Lung microvascular endothelial cell (primary cell): ENCODE measurements around the gene TRIM37. TPM values are rescaled to one million over a fixed set of nuclear protein-coding genes. Genes with fewer than 3 reads are reported as not detected.

Source experiments
- DNase-seq, 2 donors: peaks; one replicate each; pipeline versions ENCODE4 v3.0.0 to v3.0.0-alpha.2; 2010; ENCODE audit warnings: low read depth in 2 of 2
- total RNA-seq: library from RNA; depleted of rRNA; stranded (reverse); fragments of >200 nt; gene quantifications from 2 replicates; pipeline ENCODE4 v1.2.1, GENCODE V29; 2014

Gene TRIM37
- total RNA-seq, 1 donor from 2014 or later: 33.1 TPM

DNA sequence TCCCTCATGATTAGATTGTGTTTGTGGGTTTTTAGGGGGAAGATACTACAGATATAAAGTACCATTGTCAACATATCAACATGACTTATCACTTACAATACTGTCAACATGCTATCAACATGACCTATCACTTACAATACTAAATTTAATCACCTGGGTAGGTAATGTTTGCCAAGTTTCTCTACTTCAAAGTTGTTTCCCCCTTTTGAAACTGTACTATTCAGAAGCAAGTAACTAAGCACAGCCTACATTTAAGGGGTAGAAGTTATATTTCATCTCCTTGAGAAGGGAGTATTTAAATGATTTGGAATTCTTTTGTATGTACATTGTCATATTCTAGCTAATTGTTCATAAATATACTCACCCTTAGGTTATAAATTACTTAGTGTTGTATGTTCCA lies 68.7 kb downstream of the TRIM37 start:
- no peak for DNase-seq

DNA sequence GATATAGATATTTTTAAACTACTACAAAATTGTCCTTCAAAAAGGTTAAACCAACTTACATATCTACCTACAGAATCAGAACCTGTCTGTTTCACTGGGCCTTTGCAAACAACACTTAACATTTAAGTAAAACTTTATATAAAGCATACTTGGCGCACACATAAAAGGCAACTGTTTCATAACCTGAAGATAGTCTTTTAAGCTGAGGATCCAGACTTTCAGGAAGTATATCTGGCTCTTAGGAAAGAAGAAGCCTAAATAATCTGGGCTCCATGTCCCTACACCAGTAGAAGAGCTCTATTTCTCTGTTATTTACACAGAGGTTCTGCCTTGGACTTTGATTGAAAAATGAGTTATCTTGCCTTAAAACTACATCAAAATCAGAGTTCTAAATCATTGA lies 75.9 kb downstream of the TRIM37 start:
- DNase-seq: no peak

DNA sequence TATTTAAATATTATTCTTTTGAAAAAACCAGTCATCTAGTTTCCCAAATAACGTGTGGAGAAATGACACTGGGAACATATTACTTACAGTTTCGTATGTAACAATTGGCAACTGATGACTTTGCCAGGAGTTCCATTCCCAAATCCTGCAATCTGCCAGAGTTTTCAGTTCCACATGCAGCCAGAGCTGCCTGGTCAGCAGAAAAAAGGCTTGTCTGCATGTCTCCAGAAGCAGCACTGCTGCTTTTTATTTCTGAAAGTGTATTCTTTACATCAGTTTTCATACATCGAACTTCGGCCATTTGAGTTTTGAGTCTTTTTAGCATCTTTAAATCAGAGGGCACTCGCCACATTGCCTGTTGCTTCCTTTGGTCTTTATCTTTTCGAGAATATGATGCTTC lies 78.4 kb downstream of the TRIM37 start:
- DNase-seq: no peak

DNA sequence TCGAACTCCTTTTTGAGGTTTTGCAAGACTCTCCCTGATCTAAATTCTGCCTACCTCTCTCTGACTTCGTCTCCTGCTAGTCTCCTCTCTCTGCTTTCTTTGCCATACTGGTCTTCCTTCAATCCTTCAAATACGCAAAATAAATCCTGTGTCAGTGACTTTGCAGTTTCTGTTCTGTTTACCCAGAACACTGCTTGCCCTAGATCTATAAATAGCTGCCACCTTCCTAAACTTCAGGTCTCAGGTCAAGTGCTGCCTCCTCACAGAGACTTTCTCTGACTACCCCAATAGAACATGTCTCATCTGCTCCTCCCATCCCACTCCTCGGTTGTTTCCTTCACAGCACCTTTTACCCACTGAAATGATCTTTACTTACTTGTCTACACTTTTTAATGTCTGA lies 78.9 kb downstream of the TRIM37 start:
- no peak for DNase-seq

DNA sequence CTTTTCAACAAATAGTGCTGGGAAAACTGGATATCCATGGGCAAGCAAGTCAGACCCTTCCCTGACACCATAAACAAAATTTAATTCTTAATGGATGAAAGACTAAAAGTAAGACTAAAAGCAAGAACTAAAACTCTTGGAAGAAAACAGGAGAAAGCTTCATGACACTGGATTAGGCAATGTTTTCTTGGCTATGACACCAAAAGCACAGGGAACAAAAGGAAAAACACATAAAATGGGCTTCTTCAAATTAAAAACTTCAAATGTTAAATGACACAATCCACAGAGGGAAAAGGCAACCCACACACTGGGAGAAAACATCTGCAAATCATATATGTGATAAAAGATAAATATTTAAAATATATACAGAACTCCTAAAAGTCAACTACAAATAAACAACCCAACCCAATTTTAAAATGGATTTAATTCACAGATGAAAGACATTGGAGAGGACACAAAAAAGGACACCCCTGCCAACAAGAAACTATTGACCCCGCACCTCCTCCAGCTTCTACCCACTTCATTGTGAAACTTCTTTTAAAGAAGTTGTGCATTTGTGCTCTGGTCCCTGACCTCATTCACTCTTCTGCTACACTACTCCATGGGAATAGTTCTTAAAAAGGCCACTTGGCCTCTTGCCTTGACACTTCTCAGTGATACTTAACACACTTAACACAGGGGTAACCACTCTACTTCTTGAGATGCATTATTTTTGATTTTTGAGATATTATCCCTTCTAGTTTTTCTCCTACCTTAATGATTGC lies 80.3 kb downstream of the TRIM37 start:
- DNase-seq: no peak

DNA sequence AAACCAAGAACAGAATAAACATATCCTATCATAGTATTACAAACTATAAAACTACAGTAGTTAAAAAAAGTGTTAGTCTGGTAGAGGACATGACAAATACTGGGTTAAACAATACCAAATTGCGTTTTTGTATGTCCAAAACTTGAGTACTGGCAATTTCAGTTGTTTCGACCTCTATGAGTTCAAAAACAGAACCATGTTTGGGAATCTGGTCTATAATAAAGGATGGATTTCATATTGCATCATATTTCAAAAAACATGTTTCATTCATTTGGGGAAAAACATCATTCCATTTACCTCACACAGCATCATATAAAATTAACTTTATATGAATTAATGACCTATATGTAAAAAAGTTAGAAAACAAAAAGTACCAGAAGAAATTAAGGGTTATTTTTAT lies 81.8 kb downstream of the TRIM37 start:
- DNase-seq: no peak

DNA sequence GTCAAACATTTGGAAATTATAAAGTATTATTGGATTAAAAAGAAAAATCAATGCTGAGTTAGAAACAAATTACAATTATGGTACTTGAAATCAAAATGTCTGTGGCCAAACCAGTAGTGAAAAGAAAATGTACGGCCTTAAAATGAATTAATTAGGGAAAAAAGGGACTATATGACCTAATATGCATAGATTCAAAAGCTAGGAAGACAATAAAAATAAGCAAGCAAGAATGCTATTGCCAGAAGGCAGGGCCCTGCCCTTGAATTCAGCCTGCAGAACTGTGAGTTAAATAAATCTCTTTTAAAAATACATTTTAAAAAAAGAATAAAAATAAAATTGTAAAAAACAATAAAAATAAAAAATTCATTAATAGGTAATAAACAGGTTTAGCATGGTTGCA lies 88.7 kb downstream of the TRIM37 start:
- no peak for DNase-seq

DNA sequence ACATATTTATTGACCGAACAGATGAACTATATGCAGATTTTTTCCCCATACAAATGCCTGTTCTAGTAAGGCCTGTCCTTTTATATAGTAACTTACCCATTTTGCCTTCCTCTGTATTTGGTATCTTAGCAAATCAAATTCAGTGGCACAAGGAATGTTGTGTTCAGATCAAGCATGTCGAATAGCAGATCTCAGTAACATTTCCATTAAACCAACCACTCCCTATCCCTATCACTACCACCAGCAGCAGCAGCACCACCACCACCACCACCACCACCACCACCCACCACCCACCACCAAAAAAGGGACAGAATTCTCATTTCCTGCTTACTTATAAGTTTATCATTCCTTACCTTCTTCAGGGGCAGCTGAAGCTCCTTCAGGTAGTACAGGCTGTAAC lies 94.7 kb downstream of the TRIM37 start:
- DNase-seq: no peak

DNA sequence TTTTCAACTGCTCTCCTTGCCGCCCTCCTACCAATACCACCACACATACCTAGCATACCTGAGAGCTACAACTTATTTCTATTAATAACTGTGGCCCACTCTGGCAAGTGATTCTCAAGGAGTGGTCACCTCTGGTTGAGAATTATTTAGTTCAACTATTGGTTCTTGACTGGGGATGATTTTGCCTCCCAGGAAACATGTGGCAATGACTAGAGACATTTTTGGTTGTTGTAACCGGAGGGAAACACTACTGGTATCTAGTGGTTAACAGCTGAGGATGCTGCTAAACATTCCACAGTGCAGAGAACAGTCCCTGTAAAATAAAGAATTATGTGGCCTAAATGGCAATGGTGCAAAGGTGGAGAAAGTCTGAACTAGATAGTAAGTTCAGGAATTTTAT lies 96.7 kb downstream of the TRIM37 start:
- no peak for DNase-seq

DNA sequence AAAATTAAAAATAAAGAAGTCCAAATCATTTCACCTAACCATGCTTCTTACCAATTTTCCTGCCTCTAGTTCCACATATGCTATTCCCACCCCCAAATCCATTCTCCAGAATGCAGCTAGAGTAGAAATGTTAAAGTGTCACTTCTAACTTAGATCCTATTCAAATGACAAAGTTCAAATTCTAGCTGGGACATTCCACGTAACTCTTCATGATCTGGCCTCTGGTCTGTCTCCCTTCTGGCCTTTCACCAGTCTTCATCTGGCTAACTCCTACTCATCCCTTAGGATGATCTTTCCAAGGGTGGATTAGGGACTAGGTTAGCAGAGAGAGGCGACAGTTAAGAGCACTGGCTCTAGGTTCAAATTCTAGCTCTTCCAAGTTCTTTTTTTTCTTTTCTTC lies 97.9 kb downstream of the TRIM37 start:
- DNase-seq: no peak

DNA sequence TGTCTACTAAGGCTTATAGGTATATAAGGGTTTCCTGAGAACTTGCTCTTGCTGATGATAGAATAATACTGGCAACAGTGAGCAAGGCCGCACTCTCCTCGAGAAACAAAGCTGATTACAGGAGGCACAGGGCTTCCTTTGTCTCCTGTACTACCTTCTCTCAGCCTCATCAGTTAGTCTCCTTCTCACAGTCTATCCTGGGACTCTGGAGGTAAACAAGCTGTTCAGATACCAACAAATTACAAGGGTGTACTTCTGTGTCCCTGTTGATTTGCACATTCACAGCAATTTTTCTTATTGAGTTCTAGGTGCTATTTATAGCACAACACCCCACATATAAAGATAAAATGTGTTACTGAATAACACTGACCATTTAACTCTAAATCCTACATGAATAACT lies 98.7 kb downstream of the TRIM37 start:
- no peak for DNase-seq

DNA sequence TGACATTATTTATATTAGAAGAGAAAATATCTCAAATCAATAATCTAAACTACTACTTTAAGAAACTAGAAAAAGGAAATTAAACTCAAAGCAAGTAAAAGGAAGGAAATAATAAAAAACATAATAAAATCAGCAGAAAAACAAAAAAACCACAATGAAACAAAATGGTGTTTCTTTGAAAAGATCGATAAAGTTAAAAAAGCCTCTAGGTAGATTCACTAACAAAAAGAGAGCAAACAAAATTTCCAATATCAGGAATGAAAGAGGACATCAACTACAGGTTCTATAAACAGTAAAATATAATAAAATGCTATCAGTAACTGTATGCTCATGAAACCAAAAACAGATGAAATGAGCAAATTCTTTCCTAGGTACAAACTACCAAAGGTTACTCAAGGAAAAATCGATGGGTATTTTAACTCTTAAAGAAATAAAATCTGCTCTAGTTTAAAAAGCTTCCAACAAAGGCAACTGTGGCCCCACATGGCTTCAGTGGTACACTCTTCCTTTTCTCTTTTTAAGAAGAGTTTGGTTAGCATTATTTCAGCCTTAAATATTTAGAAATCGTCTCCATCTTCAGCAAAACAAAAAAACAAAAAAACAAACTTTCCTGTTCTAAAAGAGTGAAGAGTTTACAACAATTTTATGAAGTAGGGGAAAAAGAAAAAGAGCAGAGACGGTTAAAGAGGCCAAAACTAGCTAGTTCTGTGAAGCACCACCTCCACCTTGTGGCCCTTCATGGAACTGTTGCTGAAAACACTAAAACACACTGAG lies 102.2 kb downstream of the TRIM37 start:
- DNase-seq: peak; percentile 68 to 76

DNA sequence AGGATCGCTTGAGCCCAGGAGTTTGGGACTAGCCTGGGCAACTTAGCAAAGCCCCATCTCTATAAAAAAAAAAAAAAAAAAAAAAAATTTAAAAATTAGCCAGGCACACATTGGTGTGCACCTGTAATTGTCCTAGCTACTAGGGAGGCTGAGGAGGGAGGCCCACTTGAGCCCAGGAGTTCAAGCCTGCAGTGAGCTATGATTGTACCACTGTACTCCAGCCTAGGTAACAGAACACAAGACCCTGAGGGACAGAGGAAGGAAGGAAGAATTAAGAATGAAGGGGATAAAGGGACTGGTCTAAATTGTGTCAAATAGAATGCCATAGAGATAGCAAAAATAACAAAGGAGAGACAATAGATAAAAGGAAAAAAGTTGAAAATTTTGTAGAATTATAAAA lies 102.8 kb downstream of the TRIM37 start:
- no peak for DNase-seq

DNA sequence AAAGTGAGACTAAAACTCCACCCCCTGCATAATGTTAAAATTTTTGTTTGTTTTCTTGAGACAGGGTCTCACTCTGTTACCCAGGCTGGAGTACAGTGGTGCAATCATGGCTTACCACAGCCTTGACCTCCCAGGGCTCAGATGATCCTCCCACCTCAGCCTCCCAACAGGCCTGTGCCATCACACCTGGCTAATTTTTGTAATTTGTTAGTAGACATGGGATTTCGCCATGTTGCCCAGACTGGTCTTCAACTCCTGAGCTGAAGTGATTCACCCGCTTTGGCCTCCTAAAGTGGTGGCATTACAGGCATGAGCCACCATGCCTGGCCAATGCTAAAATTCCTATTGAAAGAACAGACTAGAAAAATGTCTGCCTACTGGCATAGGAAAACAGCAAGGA lies 103.8 kb downstream of the TRIM37 start:
- no peak for DNase-seq

DNA sequence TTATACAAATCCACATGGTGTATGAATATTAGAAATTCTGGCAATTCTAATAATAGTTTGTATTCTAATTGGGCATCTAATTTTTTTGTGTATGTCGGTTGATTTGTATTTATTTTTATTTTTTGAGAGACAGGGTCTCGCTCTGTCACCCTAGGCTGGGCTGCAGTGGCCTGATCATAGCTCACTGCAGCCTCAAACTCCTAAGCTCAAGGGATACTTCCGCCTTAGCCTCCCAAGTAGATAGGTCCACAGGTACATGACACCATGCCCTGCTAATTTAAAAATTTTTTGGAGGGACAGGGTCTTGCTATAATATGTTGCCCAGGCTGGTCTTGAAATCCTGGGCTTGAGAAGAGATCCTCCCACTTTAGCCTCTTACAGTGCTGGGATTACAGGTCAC lies 104.6 kb downstream of the TRIM37 start:
- DNase-seq: no peak

DNA sequence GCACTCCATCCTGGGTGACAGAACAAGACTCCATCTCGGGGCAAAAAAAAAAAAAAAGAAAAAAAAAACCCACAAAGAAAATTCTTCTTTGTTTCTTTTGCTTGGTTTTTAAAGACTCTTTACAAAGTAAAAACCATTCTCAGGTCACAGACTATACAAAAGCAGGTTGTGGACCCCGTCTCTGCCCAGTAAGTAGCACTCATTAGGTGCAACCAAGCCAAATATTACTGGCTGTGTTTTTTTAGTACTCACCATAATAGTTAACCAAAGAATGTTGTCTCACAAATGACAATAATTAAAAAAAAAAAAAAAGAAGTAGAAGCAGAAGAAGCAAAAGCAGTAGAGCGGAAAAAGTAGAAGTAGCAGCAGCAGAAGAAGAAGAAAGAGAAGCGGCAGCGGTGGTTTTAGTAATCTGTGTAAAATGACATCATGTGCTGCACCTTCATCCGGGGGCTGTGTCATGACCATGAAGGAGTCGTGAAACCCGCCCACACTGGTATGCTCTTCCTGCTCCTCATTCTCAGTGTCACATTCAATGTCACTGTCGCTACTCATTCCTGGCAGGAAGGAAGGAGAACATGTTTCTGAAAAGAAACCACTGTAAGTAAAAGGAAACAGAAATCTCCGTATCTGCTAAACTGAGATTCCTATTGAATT lies 105.4 kb downstream of the TRIM37 start:
- DNase-seq: peak; percentile 67 to 82

DNA sequence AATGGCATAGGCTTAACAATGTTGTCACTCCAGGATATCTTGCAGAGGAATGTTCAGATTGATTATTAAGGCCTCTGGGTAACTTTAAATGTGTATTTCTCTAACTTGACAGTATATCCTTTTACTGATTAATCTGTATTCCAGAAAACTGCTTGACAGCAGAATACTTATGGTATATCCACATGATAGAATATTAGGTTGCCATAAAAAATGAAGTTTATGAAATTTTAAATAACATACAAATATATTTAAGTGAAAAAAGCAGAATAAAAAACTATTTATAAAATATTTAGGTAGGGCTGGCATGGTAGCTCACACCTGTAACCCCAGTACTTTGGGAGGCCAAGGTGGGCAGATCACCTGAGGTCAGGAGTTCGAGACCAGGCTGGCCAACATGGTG lies 106.7 kb downstream of the TRIM37 start:
- DNase-seq: no peak

DNA sequence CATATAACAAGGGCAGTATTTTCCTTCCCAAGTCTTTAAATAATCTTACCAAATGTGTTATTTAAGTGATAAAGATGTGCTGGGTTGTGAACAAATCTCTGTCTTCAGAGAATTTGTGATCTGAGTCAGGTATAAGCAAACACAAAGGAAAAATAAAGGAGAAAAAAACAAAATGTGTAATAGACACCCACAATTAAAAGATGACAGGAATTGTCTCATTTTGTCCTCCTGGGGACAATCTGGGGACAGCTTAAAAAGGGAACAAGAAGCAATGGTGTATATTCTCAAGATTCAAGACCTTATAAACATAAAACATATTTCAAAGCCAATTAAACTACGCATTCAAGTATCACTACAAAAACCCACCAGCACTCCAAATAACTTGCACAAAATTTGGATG lies 107.2 kb downstream of the TRIM37 start:
- no peak for DNase-seq

DNA sequence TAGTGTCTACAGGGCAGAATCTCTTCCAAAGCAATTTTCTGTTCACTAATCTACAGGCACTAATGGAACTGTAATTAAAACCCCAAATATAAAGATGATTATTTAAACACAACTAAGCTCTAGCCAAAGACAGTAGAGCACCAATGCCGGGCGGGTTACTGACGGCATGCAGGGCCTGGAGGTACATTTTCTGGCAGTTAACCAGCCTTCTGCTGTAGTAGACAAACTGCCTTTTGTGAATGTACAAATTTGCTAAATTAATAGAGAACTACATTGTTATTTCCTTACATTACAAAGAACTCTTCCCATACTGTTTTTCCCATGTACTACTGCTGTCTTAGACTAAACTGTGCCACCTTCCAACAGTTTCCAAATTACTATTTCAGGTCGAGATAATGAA lies 107.8 kb downstream of the TRIM37 start:
- no peak for DNase-seq

DNA sequence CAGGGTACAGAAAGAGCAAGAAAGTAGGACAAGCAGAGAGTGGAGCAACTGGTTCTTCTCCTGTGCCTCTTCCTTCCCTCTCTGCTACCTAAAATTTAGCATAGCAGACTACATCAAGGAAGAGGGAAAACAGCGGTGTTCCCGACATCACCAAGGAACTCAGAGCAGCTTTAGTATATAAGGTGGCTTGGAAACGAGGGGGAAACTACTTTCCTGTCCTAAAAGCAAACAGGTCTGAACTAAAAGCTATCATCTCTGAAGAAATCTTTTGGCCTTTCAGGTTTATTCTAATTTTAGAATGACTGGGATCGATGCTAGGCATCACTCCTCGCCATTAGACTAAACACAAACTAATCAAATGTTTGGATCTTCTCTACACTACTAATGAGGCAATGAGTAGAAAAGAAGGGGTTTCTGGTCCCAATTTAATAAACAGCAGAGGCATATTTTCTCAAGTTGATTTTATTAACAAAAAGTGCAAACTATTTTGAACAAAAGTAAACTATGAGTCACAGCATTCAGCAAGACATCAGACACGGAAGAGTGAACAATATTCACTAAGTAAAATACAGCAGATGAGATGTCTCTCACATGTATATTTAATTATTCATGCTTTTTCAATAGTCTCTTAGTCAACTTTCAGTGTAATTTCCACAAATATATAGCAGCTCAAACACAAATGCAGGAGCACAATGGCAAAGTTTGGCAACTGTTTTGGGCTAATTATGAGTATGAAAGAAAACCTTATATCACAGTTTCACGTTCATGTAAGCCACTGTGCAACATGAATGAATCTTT lies 108.7 kb downstream of the TRIM37 start:
- peak in 1 of 2 donors; percentile 30 for DNase-seq

DNA sequence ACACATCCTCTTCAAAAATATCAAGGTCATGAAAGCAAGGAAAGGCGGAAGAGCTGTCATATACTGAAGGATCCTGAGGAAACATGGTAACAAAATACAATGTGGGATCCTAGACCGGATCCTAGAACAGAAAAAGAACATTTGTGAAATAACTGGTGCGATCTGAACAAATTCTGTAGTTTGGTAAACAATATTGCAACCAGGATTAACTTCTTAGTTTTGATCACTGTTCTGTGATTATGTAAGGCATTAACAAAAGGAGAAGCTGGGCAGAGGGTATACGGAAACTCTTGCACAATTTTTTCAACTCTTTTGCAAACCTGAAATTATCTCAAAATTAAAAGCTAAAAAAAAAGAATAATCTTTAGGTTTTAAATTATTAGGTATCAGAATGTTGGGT lies 109.7 kb downstream of the TRIM37 start:
- DNase-seq: no peak
